Breast epithelium (tissue), 3 donors: ENCODE measurements around the gene SCUBE3.

Source experiments
- CTCF ChIP-seq, 3 donors: fragments of 450-650 bp; IDR thresholded peaks; one replicate each; pipeline ENCODE4 v1.5.1; 2016 to 2017; ENCODE audit warnings: antibody characterized with exemption in 3 of 3, mild to moderate bottlenecking in 3 of 3, moderate library complexity in 3 of 3
- POLR2A ChIP-seq: fragments of 450-650 bp; IDR thresholded peaks from one replicate; pipeline ENCODE4 v1.6.1; 2016; ENCODE audit warnings: antibody characterized with exemption, mild to moderate bottlenecking, moderate library complexity

- TF ChIP-seq POLR2A (no peak), CTCF (IDR thresholded peaks at IDR 0.05) (no peak)
Observed at GRCh38 chr6:35220711-35221110, 7.0 kb downstream of the SCUBE3 start.
